HAP-1 (cell line): ENCODE results near the gene ACSF2.

Experiments used
- DNase-seq, 2 experiments: peaks; one replicate each; pipeline ENCODE4 v3.0.0-alpha.2; 2016 to 2020; ENCODE audit warnings: low spot score in 2 of 2
- H3K27me3 ChIP-seq: fragments of 250-450 bp; sonication (Bioruptor Pico); 2 replicates; pipeline ENCODE4 v1.5.1; 2020; ENCODE audit warnings: low read depth, mild to moderate bottlenecking, moderate library complexity
- H3K36me3 ChIP-seq: fragments of 250-450 bp; sonication (Bioruptor Pico); replicated peaks from 2 replicates; pipeline ENCODE4 v1.5.1; 2020; ENCODE audit warnings: mild to moderate bottlenecking
- H3K4me1 ChIP-seq: fragments of 250-450 bp; sonication (Bioruptor Pico); 2 replicates; pipeline ENCODE4 v1.5.1; 2020; ENCODE audit warnings: mild to moderate bottlenecking
- H3K4me3 ChIP-seq: fragments of 250-450 bp; sonication (Bioruptor Pico); 2 replicates; pipeline ENCODE4 v1.5.1; 2020; ENCODE audit warnings: mild to moderate bottlenecking, moderate library complexity
- H3K9me3 ChIP-seq: fragments of 250-450 bp; sonication (Bioruptor Pico); 2 replicates; pipeline ENCODE4 v1.5.1; 2020; ENCODE audit warnings: mild to moderate bottlenecking, moderate library complexity
- in situ Hi-C: fragments of 300-500 bp; cut with MboI; formaldehyde crosslinking; loops from 3 replicates; pipeline ENCODE4 v1.14.3; 2020; ENCODE audit warnings: low sequenced_read_pairs, inconsistent platforms, mixed read lengths

ACSF2 gene

GRCh38 chr17:50507871-50508572 lies 82.0 kb downstream of the ACSF2 start, which contains the start of gene MYCBPAP:
Gene MYCBPAP (plus strand): TSS chr17:50508439. CDS start chr17:50508675, 236 bp downstream.
- Histone ChIP-seq H3K36me3 (no peaks in the 10 kb centered on the region), H3K27me3 (no peaks in the 10 kb centered on the region), H3K4me1 (peaks cover 4% of the 10 kb centered on the region), H3K9me3 (no peaks in the 10 kb centered on the region), H3K4me3 (peak within 1 kb of the TSS; percentile 24)
- in situ Hi-C loops = no loop called here
- DNase-seq = peak; percentile 49 to 81

DNA sequence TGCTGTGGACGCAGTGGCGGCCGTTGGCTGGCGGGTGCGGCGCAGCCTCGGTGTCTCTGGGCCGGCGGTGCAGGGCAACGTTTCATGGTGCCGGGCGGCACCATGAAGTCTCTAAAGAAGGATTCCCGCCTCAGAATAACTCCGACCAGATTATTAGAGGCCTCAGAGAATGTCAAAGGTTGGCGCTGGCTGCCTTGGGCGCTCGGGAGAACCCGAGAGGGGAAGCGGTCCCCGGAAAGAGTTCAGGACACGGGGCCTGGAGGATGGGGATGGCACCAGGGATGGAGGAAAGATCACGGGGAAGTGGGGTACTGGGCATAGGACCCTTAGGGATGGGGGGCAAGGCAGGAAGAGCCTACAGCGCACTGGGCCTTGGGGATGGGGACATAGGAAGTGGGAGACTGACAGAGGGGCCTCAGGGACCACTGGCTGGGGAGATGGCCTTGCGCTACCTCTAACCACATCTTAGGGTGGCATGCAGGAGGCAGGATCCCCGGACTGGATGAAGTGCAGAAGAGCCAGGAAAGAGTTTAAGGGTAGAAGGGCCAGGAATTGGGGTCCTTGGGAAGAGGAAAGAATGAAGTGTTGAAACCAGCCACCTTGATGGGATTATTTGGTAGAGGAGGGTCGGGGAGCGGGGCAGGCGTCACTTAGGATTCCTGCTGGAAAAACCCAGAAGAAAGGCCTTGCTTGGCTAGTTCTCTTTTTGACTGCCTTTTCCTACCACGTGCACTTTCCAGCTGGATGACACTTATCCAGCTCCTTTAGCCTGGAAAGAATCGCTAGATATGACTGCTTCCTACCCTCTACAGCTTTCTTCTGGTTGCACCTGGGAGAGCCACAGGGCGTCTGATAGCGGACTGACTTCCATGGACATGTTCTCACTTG lies 82.8 kb downstream of the ACSF2 start:
- in situ Hi-C loops = no loop called here
- DNase-seq = no peak
- Histone ChIP-seq H3K4me1 (peaks cover 4% of the 10 kb centered on the region), H3K27me3 (no peaks in the 10 kb centered on the region), H3K4me3 (peak overlapping the region; percentile 24), H3K9me3 (no peaks in the 10 kb centered on the region), H3K36me3 (no peaks in the 10 kb centered on the region)

- no peak for DNase-seq
- H3K9me3 ChIP-seq = no peaks in the 10 kb centered on the region
- H3K36me3 ChIP-seq = no peaks in the 10 kb centered on the region
- H3K4me1 ChIP-seq = peaks cover 8% of the 10 kb centered on the region
- H3K4me3 ChIP-seq = no peak overlapping the region
- in situ Hi-C loops = no loop called here
- H3K27me3 ChIP-seq = no peaks in the 10 kb centered on the region
Measured at GRCh38 chr17:50511058-50511457, 85.0 kb downstream of the ACSF2 start.

- no peak for DNase-seq
- no peaks in the 10 kb centered on the region for H3K27me3 ChIP-seq
- no peaks in the 10 kb centered on the region for H3K36me3 ChIP-seq
- in situ Hi-C loops = no loop called here
- no peak overlapping the region for H3K4me3 ChIP-seq
- no peaks in the 10 kb centered on the region for H3K9me3 ChIP-seq
- H3K4me1 ChIP-seq = peaks cover 4% of the 10 kb centered on the region
Measured at GRCh38 chr17:50513495-50513894, 87.5 kb downstream of the ACSF2 start.

DNA sequence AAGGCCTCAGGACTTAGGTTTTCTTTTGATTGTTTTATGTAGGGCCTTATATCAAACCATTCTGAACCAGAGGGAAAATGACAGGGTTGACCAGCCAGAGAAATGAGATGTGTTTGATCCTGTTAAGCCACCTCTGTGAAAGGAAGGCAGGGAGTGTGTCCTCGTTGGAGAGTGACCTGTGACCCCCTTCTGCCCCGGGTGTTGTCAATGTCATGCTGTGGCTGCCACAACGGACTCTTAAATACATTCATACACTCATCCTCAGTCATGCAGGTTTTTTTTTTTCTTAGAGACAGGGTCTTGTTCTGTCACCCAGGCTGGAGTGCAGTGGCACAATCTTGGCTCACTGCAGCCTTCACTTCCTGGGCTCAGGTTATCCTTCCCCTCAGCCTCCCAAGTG lies 88.4 kb downstream of the ACSF2 start:
- H3K9me3 ChIP-seq = no peaks in the 10 kb centered on the region
- in situ Hi-C loops = no loop called here

GRCh38 chr17:50514936-50515702 lies 89.1 kb downstream of the ACSF2 start:
- H3K27me3 ChIP-seq = no peaks in the 10 kb centered on the region
- in situ Hi-C loops = no loop called here
- H3K36me3 ChIP-seq = no peaks in the 10 kb centered on the region
- no peak overlapping the region for H3K4me3 ChIP-seq
- peak in 1 of 2 experiments; percentile 38 for DNase-seq
- peaks cover 4% of the 10 kb centered on the region for H3K4me1 ChIP-seq
- H3K9me3 ChIP-seq = no peaks in the 10 kb centered on the region

More for the DNA sequence above, 88.4 kb downstream of the ACSF2 start:
- Histone ChIP-seq H3K4me1 (peaks cover 4% of the 10 kb centered on the region), H3K36me3 (no peaks in the 10 kb centered on the region), H3K4me3 (no peak overlapping the region), H3K27me3 (no peaks in the 10 kb centered on the region)
- no peak for DNase-seq

GRCh38 chr17:50517011-50517410 lies 91.0 kb downstream of the ACSF2 start:
- peaks cover 4% of the 10 kb centered on the region for H3K4me1 ChIP-seq
- no peaks in the 10 kb centered on the region for H3K27me3 ChIP-seq
- H3K36me3 ChIP-seq = no peaks in the 10 kb centered on the region
- no peak overlapping the region for H3K4me3 ChIP-seq
- no peak for DNase-seq
- in situ Hi-C loops = no loop called here
- H3K9me3 ChIP-seq = no peaks in the 10 kb centered on the region

GRCh38 chr17:50517504-50518383 lies 91.7 kb downstream of the ACSF2 start:
- peaks cover 4% of the 10 kb centered on the region for H3K4me1 ChIP-seq
- no peaks in the 10 kb centered on the region for H3K36me3 ChIP-seq
- H3K27me3 ChIP-seq = no peaks in the 10 kb centered on the region
- no peak for DNase-seq
- no peak overlapping the region for H3K4me3 ChIP-seq
- in situ Hi-C loops = no loop called here
- H3K9me3 ChIP-seq = no peaks in the 10 kb centered on the region

GRCh38 chr17:50518384-50519023 lies 92.5 kb downstream of the ACSF2 start:
- no peaks in the 10 kb centered on the region for H3K27me3 ChIP-seq
- H3K9me3 ChIP-seq = no peaks in the 10 kb centered on the region
- H3K4me1 ChIP-seq = peaks cover 4% of the 10 kb centered on the region
- H3K36me3 ChIP-seq = no peaks in the 10 kb centered on the region
- DNase-seq = no peak
- no peak overlapping the region for H3K4me3 ChIP-seq
- in situ Hi-C loops = no loop called here

GRCh38 chr17:50519141-50519834 lies 93.3 kb downstream of the ACSF2 start:
- in situ Hi-C loops = no loop called here
- no peak overlapping the region for H3K4me3 ChIP-seq
- H3K4me1 ChIP-seq = peaks cover 4% of the 10 kb centered on the region
- H3K36me3 ChIP-seq = no peaks in the 10 kb centered on the region
- no peaks in the 10 kb centered on the region for H3K27me3 ChIP-seq
- no peak for DNase-seq
- H3K9me3 ChIP-seq = no peaks in the 10 kb centered on the region

GRCh38 chr17:50520483-50520882 lies 94.5 kb downstream of the ACSF2 start:
- DNase-seq = no peak
- Histone ChIP-seq H3K36me3 (no peaks in the 10 kb centered on the region), H3K4me3 (no peak overlapping the region), H3K4me1 (no peaks in the 10 kb centered on the region), H3K9me3 (no peaks in the 10 kb centered on the region), H3K27me3 (no peaks in the 10 kb centered on the region)
- in situ Hi-C loops = no loop called here

DNA sequence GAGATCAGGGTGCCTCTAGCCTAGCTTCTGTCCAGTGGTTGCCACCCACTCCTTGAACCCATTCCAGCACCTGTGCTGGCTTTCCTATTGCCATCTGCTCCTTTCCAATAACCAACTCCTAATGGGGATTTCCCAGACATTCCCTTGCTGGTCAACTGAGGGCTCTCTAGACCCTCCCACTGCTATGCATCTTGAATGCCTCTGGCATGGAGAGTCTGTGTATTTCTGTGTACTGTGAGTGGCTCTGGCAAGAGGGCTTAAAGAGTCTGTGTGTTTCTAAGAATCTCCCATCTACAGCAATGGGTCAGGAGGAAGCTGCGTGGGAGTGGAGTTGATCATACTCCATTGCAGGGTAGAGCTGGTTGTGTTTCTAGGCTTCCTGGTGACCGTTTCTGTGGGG lies 95.5 kb downstream of the ACSF2 start:
- Histone ChIP-seq H3K27me3 (no peaks in the 10 kb centered on the region), H3K9me3 (no peaks in the 10 kb centered on the region), H3K4me3 (no peak overlapping the region), H3K36me3 (no peaks in the 10 kb centered on the region), H3K4me1 (no peaks in the 10 kb centered on the region)
- DNase-seq = no peak
- in situ Hi-C loops = no loop called here
